A172 (cell line): ENCODE results near the gene EXOC4. TPM values are rescaled to one million over a fixed set of nuclear protein-coding genes. Genes with fewer than 3 reads are reported as not detected.

ENCODE experiments used
- total RNA-seq: library from RNA; depleted of rRNA; stranded (reverse); fragments of >200 nt; shearing (Covaris generic); gene quantifications from 2 replicates; pipeline ENCODE4 v1.2.3, GENCODE V29; 2014; rRNA removed

EXOC4 gene
- total RNA-seq, 1 experiment from 2014 or later, result 37.4 TPM

Other genes with a start within 250 kb of the EXOC4 start
- gene CHCHD3, start 171.0 kb upstream of the EXOC4 start, total RNA-seq, result 145 and 181 TPM in 2 replicates